Vagina (tissue), 2 donors: ENCODE data around the gene S100A12. TPM values are rescaled to one million over a fixed set of nuclear protein-coding genes. Genes with fewer than 3 reads are reported as not detected.

Source experiments
- DNase-seq, 2 donors: peaks; one replicate each; pipeline ENCODE4 v3.0.0-alpha.2; 2017; ENCODE audit errors: extremely low spot score in 2 of 2
- H3K27ac ChIP-seq: fragments of 200-600 bp; sonication (generic); one replicate; pipeline ENCODE4 v1.5.1; 2019
- H3K27me3 ChIP-seq: fragments of 200-600 bp; sonication (generic); one replicate; pipeline ENCODE4 v1.5.1; 2019
- H3K36me3 ChIP-seq, 2 donors: fragments of 200-600 bp; sonication (generic); one replicate each; pipeline ENCODE4 v1.5.1; 2017 to 2019
- H3K4me1 ChIP-seq: fragments of 200-600 bp; sonication (generic); one replicate; pipeline ENCODE4 v1.5.1; 2019
- H3K4me3 ChIP-seq, 2 donors: fragments of 200-600 bp; sonication (generic); 1 replicate in 1 of 2; 2 replicates in 1 of 2; pipeline ENCODE4 v1.5.1; 2016 to 2019
- H3K9me3 ChIP-seq: fragments of 200-600 bp; sonication (generic); one replicate; pipeline ENCODE4 v1.5.1; 2019
- POLR2A ChIP-seq, 2 donors: fragments of 450-650 bp; IDR thresholded peaks; one replicate each; pipeline ENCODE4 v1.6.1; 2017; ENCODE audit warnings: antibody characterized with exemption in 2 of 2, mild to moderate bottlenecking in 2 of 2, moderate library complexity in 2 of 2
- POLR2AphosphoS5 ChIP-seq, 2 donors: sonication (generic); formaldehyde crosslinking; IDR thresholded peaks; one replicate each; pipeline ENCODE4 v1.9.0; 2017; ENCODE audit warnings: antibody characterized with exemption in 2 of 2, mild to moderate bottlenecking in 2 of 2, low read depth in 1 of 2; ENCODE audit not compliant: insufficient read depth in 1 of 2
- intact Hi-C: fragments of 100-400 bp; cut with DNase I; formaldehyde crosslinking; loops from one replicate; pipeline ENCODE4 v1.15.1; 2023
- total RNA-seq: library from RNA; depleted of rRNA; stranded (reverse); fragments of >200 nt; gene quantifications from one replicate; pipeline ENCODE4 v1.2.3, GENCODE V29; 2016
- TF ChIP-seq, protein P1 (sequence below), 3 experiments: fragments of 450-650 bp in 2 of 3; fragments of 200-600 bp in 1 of 3; sonication (generic) in 1 of 3; IDR thresholded peaks; one replicate each; pipeline ENCODE4 v1.5.1; 2017 to 2019; ENCODE audit warnings: antibody characterized with exemption in 3 of 3, mild to moderate bottlenecking in 2 of 3, moderate library complexity in 2 of 3

S100A12 gene
- total RNA-seq, 1 donor from 2014 or later, result 4.2 TPM

DNA sequence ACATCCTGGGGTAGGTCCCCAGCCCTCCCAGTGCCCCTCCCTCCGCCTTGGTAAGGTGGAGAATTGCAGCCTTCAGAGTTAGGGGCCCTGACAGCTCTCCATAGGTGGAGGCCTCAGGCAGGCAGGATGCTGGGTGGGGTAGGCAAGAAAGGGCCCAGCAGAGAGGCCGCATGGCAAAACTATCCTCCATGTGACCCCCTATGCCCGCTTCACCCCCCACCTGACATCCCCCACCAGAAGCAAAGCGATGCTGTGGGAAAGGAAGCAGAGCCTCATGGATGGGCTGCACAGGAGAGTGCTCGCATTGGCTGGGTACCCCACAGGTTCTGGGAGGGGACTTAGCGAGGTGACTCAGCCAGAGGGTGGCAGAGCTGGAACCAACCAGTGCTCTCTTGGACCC lies 16.2 kb downstream of the S100A12 start:
- Histone ChIP-seq H3K9me3 (no peaks in the 10 kb centered on the region), H3K4me3 (no peak overlapping the region), H3K27me3 (no peaks in the 10 kb centered on the region), H3K36me3 (no peaks in the 10 kb centered on the region), H3K27ac (peak overlapping the region; percentile 53), H3K4me1 (no peaks in the 10 kb centered on the region)
- intact Hi-C loops, result loop anchor here (10.0 kb wide), 1 partner anchor 106 kb away; the partner anchor contains the start of gene S100A7
- TF ChIP-seq POLR2AphosphoS5 (IDR thresholded peaks at IDR 0.05; ENCODE audit: insufficient read depth in 1 of 2, low read depth in 1 of 2) (no peak), POLR2A (IDR thresholded peaks at IDR 0.05) (no peak)
- TF ChIP-seq, protein P1, sequence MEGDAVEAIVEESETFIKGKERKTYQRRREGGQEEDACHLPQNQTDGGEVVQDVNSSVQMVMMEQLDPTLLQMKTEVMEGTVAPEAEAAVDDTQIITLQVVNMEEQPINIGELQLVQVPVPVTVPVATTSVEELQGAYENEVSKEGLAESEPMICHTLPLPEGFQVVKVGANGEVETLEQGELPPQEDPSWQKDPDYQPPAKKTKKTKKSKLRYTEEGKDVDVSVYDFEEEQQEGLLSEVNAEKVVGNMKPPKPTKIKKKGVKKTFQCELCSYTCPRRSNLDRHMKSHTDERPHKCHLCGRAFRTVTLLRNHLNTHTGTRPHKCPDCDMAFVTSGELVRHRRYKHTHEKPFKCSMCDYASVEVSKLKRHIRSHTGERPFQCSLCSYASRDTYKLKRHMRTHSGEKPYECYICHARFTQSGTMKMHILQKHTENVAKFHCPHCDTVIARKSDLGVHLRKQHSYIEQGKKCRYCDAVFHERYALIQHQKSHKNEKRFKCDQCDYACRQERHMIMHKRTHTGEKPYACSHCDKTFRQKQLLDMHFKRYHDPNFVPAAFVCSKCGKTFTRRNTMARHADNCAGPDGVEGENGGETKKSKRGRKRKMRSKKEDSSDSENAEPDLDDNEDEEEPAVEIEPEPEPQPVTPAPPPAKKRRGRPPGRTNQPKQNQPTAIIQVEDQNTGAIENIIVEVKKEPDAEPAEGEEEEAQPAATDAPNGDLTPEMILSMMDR (IDR thresholded peaks at IDR 0.05), result no peak
- peak; percentile 76 to 91 for DNase-seq

DNA sequence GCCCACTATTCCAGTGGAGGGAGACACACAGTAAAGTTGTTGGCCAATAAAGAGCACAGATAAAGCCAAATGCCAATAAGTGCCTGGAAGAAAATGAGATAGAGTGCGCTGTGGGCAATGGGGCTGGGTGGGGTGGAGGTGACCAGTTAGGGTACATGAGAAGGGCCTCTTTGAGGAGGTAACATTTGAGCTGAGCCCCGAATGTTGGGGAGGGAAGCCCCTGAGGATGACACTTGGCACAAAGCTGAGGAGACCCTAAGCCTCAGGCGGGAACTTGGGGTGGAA lies 16.8 kb downstream of the S100A12 start:
- Histone ChIP-seq H3K27me3 (no peaks in the 10 kb centered on the region), H3K4me3 (peak overlapping the region; percentile 1 to 24), H3K9me3 (no peaks in the 10 kb centered on the region), H3K36me3 (no peaks in the 10 kb centered on the region), H3K27ac (peak overlapping the region; percentile 53), H3K4me1 (no peaks in the 10 kb centered on the region)
- intact Hi-C loops, result loop anchor here (10.0 kb wide), 1 partner anchor 106 kb away; the partner anchor contains the start of gene S100A7
- peak in 1 of 2 donors; percentile 22 for DNase-seq
- TF ChIP-seq POLR2AphosphoS5 (IDR thresholded peaks at IDR 0.05; ENCODE audit: insufficient read depth in 1 of 2, low read depth in 1 of 2) (no peak), POLR2A (IDR thresholded peaks at IDR 0.05) (no peak)
- TF ChIP-seq, protein P1 (IDR thresholded peaks at IDR 0.05), result no peak

DNA sequence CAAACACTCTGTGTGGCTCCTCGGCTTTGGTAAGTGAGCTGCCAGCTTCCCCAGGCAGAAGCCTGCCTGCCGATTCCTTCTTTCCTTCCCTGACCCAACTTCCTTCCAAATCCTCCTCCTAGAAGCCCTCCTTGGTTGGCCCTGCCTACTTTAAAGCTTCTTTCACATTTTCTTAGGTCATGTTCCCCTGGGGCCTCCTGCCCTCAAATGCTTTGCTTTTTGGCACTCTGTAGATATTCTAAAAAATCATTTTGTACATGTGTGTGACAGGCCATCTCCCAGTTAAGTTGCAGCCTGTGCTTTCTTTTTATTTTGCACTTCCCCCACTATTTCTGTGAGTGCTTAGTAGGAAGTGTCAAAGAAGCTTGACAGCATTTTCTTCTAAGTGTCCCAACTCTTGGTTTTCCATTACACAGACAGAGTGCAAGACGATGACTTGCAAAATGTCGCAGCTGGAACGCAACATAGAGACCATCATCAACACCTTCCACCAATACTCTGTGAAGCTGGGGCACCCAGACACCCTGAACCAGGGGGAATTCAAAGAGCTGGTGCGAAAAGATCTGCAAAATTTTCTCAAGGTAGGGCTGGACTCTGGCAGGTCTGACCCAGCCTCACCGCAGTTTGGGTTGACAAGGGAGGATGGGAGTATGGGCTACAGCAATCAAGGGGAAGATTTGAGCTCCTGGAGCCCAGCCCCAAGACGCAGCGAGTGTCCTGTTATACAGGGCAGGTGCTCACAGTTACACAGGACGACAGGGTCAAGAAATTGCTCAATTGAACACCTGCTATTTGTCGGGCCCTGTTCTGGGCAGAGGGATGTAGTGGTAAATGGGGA lies 17.3 kb downstream of the S100A12 start, which contains the start of gene S100A9:
TSS of gene S100A9 (plus strand) at position 2 of the 838 bp plus-strand sequence. CDS start at position 432, 430 bp downstream.
- intact Hi-C loops, result loop anchor here (10.0 kb wide), 1 partner anchor 107 kb away; the partner anchor contains the start of gene S100A7
- Histone ChIP-seq H3K27ac (peak within 1 kb of the TSS; percentile 53), H3K9me3 (no peaks in the 10 kb centered on the region), H3K36me3 (no peaks in the 10 kb centered on the region), H3K4me3 (peak within 1 kb of the TSS; percentile 1 to 24), H3K27me3 (no peaks in the 10 kb centered on the region), H3K4me1 (no peaks in the 10 kb centered on the region)
- DNase-seq, result peak; percentile 64 to 70
- no peak for TF ChIP-seq POLR2AphosphoS5 (IDR thresholded peaks at IDR 0.05; ENCODE audit: insufficient read depth in 1 of 2, low read depth in 1 of 2)
- no peak for TF ChIP-seq POLR2A (IDR thresholded peaks at IDR 0.05)
- TF ChIP-seq, protein P1 (IDR thresholded peaks at IDR 0.05), result no peak

DNA sequence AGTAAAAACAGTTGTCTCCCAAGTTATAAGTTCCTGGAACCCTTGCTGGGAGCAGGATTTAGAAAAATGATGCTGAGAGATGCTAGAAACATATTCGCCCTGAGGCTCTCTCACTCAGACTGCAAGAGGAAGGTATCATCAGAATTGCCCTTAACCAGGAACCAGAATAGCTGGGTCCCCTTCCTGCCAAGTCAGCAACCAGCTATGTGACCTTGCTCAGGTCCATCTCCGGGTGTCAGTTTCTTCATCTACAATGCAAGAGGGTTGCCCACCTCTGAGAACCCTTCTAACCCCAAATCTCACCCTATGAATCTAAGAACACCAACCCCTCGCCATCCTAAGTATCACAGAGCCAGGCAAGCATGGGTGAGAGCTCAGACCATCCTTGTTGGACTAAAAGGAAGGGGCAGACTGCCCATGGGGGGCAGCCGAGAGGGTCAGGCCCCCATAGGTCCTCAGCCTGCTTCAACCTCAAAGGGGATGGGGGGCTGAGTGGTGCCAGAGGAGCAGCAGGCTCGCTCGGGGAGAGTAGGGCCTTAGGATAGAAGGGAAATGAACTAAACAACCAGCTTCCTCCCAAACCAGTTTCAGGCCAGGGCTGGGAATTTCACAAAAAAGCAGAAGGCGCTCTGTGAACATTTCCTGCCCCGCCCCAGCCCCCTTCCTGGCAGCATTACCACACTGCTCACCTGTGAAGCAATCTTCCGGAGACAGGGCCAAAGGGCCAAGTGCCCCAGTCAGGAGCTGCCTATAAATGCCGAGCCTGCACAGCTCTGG lies 18.2 kb downstream of the S100A12 start:
- no peaks in the 10 kb centered on the region for H3K36me3 ChIP-seq
- peak; percentile 89 to 95 for DNase-seq
- H3K4me3 ChIP-seq, result no peak overlapping the region
- TF ChIP-seq, protein P1 (IDR thresholded peaks at IDR 0.05), result no peak
- TF ChIP-seq POLR2AphosphoS5 (IDR thresholded peaks at IDR 0.05; ENCODE audit: insufficient read depth in 1 of 2, low read depth in 1 of 2), result peak in 1 of 2 donors; percentile 51
- H3K27ac ChIP-seq, result peak overlapping the region; percentile 36
- H3K9me3 ChIP-seq, result no peaks in the 10 kb centered on the region
- H3K27me3 ChIP-seq, result no peaks in the 10 kb centered on the region
- intact Hi-C loops, result loop anchor here (10.0 kb wide), 1 partner anchor 108 kb away; the partner anchor contains the start of gene S100A7
- no peaks in the 10 kb centered on the region for H3K4me1 ChIP-seq
